IPS-NIHi11 (cell line): Measurements from ENCODE around the gene RBM27.
"Not testable (repeated sequence)": the region's sequence is repeated elsewhere in the genome, so short reads cannot be mapped to it uniquely, and the experiment has no call there.

Source experiments
- DNase-seq: peaks from one replicate; pipeline ENCODE4 v3.0.0; 2012; ENCODE audit warnings: mixed read lengths, low spot score

The RBM27 gene

DNA sequence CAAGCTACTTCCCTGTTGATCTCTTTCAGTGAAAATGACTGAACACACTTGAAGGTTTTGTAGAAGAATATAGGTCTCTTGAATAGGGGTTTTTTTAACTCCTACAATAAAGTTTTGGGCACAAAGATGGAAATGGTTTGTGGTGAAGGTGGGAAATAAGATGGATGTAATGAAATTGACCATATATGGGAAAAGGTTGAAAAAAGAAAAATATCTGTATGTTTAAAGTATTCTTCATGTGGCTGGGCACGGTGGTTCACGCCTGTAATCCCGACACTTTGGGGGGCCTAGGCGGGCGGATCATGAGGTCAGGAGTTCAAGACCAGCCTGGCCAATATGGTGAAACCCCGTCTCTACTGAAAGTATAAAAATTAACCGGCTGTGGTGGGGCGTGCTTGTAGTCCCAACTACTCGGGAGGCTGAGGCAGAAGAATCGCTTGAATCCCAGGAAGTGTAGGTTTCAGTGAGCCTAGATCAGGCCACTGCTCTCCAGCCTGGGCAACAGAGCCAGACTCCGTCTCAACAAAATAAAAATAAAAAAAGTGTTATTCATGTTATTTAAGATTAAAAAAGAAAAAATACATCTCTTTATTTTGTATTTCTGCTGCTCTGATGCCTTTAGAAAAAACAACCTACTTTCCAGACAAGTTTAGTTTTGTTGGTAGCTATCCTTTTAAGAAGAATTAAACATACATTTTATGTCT lies 2.2 kb downstream of the RBM27 start:
- DNase-seq: no peak

- DNase-seq: no peak
Observed at GRCh38 chr5:146206257-146206656, 2.9 kb downstream of the RBM27 start.

DNA sequence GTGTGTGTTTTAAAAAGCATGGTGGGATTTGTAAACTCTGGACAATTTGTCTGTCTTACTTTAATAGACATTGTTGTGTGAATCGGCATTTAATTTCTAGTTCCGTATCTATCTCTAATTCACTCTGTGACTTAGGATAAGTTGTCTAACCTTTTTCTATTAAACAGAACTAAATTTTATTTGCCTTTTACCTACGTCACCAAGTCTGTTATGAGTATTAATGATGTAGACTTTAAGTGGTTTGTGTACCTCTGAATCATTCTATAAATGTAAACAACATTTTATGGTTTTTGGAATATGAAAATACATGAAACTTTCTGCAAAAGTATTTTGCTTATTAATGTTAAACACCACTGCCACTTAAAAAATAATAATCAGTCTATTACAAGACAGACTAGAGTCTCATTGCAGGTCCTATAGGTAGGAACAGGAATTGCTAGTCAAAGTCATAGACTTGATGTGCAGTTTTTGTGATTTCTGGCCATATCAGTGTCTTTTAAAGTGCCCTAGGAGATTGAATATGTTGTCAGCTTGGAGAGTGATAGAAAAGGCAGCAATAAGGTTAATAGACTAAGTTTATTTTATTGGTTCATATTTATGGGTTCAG lies 5.6 kb downstream of the RBM27 start:
- DNase-seq: no peak

- DNase-seq: no peak
Observed at GRCh38 chr5:146209714-146210113, 6.3 kb downstream of the RBM27 start.

DNA sequence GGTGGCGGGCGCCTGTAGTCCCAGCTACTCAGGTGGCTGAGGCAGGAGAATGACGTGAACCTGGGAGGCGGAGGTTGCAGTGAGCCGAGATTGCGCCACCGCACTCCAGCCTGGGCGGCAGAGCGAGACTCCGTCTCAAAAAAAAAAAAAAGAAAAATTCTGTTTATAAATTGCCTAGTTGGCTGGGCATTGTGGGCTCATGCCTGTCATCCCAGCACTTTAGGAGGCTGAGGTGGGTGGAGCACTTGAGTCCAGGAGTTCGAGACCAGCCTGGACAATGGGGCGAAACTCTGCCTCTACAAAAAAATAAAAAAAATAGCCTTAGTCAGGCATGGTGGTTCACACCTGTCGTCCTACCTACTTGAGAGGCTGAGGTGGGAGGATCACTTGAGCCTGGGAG lies 7.4 kb downstream of the RBM27 start:
- DNase-seq: not testable (repeated sequence)

DNA sequence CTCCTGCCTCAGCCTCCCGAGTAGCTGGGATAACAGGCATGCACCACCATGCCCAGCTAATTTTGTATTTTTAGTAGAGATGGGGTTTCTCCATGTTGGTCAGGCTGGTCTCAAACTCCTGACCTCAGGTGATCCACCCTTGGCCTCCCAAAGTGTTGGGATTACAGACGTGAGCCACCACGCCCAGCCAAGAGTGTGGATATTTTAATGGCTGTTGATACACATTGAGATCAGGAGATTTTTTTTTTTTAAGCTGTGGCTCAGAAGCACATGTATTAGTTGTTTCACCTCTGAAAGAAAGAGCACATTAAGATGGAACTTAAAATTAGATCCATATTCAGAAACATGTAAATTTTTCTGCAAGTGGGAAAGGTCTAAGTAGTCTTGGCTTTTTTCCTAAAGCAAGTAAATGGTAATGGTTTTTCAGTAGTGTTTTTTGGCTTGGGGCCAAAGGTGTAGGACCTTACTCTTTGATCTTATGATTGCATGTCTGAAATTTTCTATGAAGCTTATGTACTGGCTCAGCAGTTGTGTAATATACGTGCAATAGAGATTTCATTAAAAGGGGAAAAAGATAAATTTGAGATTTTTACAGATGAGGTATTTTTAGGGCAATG lies 9.9 kb downstream of the RBM27 start:
- DNase-seq: no peak

DNA sequence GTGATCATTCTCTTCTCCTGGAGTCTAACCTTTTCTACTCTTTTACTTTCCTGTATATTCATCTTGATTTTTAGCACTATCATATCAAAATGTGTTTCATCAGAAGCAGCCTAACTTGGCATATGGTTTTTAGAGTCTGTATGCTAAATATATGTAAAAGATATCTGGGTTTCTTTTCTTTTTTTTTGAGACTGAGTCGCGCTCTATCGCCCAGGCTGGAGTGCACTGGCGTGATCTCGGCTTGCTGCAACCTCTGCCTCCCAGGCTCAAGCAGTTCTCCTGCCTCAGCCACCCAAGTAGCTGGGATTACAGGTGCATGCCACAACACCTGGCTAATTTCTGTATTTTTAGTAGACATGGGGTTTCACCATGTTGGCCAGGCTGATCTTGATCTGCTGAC lies 11.5 kb downstream of the RBM27 start:
- not testable (repeated sequence) for DNase-seq

GRCh38 chr5:146218168-146218567 lies 14.8 kb downstream of the RBM27 start:
- no peak for DNase-seq

GRCh38 chr5:146219243-146219642 lies 15.8 kb downstream of the RBM27 start:
- no peak for DNase-seq

- DNase-seq: no peak
Observed at GRCh38 chr5:146221234-146221633, 17.8 kb downstream of the RBM27 start.

GRCh38 chr5:146222005-146222404 lies 18.6 kb downstream of the RBM27 start:
- no peak for DNase-seq

DNA sequence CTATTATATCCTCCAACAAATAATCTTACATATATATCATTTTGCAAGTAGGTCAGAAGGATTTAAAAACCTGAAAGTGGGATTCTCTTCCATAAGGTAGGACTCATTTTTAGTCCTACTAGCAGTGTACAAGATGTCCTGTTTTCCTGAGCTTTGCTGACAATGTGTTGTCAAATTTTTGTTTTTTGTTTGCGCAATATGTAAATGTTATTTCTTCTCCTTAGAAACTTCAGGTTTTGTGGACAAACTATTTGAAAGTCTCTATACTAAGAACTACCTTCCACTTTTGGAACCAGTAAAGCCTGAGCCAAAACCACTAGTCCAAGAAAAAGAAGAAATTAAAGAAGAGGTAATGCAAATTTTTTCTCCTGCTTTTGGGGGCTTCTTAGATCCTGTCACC lies 19.8 kb downstream of the RBM27 start:
- DNase-seq: no peak

- no peak for DNase-seq
Observed at GRCh38 chr5:146229222-146229621, 25.8 kb downstream of the RBM27 start.

GRCh38 chr5:146232223-146232622 lies 28.8 kb downstream of the RBM27 start:
- DNase-seq: no peak

- no peak for DNase-seq
Observed at GRCh38 chr5:146233441-146233840, 30.0 kb downstream of the RBM27 start.

GRCh38 chr5:146238973-146239372 lies 35.6 kb downstream of the RBM27 start:
- no peak for DNase-seq

DNA sequence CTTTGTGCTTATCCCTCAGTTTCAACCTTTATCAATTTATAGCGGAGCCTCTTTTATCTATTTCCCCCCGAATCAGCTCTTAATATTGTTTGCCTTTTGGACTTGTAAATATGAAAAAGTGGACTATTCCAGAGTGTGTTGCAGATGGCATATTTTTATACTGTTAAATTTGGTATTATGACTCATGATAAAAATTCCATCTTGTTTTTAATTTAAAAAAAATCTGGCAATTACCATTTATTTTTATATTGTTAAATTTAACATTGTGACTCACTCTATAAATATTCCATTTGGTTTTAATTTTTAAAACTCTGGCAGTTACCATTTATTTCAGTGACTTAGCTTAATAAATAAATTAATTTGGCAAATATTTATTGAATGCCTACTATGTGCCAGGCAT lies 37.5 kb downstream of the RBM27 start:
- no peak for DNase-seq

DNA sequence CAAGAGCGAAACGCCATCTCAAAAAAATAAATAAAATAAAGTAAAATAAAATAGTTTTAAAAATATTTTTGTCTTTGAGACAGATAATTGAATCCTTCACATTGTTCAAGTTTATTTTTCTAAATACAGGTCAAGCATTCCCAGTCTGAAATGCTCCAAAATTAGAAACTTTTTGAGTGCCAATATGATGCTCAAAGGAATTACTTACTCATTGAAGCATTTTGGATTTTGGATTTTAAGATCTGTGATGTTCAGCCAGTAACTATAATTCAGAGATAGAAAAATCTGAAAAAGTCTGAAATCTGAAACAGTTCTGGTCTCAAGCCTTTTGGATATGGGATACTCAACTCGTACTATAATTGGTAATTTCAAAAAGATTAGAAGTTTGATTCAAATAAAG lies 39.8 kb downstream of the RBM27 start:
- DNase-seq: no peak

- DNase-seq: no peak
Observed at GRCh38 chr5:146248561-146248960, 45.2 kb downstream of the RBM27 start.

DNA sequence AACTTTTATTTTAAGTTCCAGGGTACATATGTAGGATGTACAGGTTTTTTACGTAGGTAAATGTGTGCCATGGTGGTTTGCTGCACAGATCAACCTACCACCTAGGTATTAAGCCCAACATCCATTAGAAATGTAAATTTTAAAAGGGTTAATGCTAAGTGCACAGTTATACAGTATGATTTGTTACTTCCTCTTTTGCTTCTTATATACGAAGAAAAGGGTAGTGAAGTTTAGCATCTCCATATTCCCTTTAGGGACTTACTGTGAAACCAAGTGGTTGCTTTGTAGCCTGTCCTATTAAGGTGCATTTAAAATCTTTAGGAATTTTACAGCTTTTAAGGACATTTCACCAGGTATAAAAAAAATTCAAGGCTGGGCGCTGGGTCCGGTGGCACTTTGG lies 46.4 kb downstream of the RBM27 start:
- no peak for DNase-seq
